ENCODE measurements around the gene MYO16.

The MYO16 gene

DNA sequence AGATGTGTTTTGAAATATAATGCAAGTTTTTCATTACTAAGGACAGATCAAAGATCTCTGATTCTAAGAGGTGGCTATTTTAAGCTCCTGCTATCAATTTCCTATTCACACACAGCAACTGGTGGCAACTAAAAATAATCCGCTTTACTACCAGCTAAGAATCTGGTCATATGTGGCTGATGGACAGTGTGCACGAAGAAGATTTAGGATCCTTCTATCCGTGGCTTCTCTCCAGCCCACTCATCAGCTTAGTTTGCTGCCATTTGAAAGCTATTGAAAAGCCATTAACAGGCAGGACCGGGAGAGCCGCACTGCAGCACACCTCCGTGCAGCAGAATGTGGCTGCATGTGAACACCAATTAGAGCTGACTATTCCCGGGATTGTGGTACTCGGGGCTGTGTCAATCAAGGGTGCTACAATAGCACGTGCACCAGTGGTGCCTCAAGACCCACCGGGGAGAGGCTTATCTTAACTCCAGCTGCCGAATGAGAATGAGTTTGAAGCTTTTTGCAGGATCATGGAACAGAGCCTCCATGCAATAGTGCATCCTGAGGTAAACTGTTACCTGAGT is at the start of gene MYO16:
MYO16 (plus strand) TSS at position 431 of the 572 bp plus-strand sequence. CDS start 234 bp downstream, outside the sequence.
- DNase-seq (ENCODE audit: low spot score) = no peak

DNA sequence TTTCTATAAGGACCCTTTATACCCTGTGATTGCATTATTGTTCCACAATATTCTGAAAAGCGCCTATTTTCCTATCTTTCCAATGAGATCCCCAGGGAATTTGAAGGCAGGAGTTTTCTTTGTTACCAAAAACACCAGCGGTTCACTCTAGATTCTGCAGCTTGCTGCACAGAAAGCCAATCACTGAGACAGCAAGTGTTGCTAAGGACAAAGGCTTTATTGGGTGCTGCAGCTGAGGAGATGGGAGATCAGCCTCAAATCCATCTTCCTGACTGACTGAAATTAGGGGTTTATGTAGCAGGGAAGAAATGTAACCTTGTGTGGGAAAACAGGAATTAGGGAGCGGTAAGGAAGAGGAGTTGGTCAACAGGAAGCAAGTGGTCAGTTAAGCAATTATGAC is 42.6 kb upstream of the MYO16 start:
- no peak for DNase-seq (ENCODE audit: low spot score)

DNA sequence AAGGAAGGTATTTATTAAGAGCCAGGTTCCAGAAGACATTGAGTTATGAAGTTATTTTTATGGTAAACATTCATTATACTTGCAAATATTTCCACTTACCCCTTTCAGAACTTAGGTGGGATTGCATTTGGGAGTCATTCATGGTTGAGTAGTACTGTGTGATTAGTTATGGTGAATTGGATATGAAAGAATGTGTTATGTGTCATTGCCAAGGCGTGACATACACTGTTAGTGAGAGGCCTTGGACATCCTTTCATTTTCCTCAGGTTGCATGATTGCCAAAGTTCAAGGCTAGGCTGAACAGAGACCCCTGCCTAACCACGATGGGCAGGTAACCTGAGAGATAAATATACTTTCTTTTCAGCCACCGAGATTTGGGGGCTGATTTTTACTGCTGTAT is 40.9 kb upstream of the MYO16 start:
- DNase-seq (ENCODE audit: low spot score) = no peak

DNA sequence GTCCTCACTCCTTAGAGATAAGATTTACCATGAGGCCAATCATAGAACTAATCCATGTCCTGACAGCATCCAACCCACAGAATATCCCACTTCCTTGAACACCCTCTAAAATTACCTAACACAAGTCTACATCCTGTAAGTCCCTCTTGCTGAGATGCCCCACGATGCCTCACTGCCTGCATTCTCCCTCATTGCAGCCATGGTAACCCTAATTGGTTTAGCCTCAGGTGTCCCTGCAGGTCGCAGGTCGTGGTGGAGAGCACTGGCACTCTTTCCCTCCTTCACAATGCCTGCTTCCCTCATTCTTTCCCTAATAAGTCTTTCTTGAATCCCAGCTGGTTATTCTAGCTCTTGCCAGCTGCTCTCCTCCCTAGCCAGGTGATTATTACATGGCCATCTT is 35.3 kb upstream of the MYO16 start:
- DNase-seq (ENCODE audit: low spot score) = no peak

DNA sequence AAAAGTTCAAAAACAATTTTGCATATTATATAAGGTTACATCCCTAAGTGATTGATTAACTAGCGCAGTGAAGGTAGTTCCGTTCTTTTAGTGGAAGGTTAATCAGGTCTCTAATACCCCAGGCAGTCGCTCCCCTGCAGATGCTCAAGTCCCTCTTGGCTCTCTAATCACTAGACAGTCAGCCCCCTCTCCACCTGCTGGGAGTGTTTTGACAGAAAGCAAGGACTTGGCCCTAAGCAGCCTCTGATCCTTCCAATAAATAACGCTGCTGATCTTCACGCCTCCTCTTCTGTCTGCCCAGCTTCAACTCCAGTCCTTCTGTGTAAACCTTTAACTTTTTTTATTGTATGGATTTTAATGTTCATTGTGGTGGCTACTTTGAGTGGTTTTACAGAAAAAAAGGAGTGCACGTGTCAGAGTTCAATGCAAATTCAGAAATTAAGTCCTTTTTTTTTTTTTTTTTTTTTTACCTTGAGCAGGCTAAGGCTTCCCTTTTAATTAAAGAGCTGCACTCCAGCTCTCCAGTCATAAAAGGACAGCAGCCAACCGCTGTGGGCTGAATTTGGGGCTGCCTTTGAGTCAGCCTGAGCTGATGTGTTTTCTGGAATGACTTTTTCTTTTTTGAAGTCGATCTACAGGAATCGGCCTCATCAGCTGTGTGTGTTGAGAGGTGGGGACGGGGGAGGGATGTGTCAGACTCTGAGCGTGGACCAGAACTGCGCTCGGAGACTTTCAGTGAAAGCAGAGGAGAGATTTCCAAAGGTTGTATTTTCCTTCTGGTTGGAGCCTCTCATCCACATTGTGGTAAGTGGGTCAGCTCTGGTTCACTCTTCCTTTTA is 33.8 kb upstream of the MYO16 start:
- no peak for DNase-seq (ENCODE audit: low spot score)

DNA sequence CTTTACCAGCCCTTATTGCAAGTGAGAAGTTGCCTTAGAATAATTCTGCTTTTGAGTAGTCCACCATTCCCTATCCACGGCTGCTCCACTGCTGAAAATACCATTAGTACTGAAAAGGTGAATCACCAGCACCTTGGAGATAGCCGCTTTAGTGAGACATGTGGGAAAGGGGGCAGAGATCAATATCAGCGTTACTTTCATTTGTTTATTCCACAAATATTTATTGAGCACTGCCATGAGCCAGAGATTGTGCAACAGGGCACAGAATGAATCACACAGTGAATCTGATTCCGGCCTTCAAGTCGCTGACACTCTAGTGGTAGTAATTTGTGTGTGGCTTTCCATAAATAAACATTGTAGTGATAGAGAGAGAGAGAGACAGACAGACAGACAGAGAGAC is 31.5 kb upstream of the MYO16 start:
- DNase-seq (ENCODE audit: low spot score) = no peak

DNA sequence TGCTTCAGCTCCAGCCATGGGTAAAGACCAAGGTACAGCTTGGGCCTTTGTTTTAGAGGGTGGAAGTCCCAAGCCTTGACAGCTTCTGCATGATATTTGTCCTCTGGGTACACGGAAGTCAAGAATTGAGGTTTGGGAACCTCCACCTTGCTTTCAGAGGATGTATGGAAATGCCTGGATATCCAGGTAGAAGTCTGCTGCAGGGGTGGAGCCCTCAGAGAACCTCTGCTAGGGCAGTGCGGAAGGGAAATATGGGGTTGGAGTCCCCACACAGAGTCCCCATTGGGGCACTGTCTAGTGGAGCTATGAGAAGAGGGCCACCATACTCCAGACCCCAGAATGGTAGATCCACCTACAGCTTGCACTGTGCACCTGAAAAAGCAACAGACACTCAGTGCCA is 23.0 kb upstream of the MYO16 start:
- DNase-seq (ENCODE audit: low spot score) = no peak

DNA sequence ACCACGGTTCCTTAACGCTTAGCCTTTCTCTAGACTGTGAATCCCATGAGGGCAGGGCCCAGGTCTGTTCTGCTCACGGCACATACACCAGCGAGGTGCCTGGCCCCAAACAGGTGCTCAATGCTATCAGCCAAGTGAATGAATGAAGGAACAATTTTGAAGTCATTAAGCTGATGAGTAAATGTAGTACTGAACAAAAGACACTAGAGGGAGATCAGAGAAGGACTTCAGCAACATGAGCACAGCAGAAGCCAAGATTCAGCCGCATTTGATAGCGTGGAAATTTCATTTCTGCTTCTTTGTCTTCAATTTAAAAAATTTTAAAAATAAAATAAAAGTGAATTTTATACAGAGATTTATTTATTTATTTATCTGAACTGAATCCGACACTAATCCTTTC is 20.1 kb upstream of the MYO16 start:
- no peak for DNase-seq (ENCODE audit: low spot score)

DNA sequence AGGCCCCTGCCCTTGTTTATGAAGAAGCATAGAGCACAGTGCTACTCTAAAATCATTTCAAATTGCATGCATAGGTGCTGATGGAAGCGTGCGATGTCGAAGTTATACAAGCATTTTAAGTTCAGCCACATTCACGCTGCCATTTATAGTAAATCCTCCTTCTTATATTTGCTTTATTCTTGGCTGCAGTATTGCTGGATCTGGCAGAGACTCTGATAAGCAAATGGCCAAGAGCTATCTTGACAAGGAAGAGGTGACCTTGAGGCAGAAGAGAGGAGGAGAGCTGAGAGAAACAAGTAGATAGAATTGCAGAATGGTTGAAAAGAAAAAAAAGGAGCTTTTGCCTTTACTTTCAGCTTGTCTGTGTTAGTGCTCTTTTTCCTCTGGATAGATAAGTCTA is 18.9 kb upstream of the MYO16 start:
- no peak for DNase-seq (ENCODE audit: low spot score)

DNA sequence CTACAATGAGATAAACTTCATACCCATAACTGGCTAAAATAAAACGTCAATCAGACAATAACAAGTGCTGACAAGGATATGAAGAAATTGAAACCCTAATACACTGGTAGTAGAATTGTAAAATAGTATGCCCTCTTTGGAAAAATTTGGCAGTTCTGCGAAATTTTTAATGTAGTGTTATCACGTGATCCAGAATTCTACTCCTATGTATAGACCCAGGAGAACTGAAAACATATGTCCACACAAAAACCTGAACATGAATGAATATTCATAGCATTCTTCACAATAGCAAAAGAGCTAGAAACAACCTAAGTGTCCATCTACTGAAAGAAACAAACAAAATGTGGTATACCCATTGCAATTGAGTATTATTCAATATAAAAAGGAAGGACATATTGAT is 14.2 kb upstream of the MYO16 start:
- DNase-seq (ENCODE audit: low spot score) = no peak

DNA sequence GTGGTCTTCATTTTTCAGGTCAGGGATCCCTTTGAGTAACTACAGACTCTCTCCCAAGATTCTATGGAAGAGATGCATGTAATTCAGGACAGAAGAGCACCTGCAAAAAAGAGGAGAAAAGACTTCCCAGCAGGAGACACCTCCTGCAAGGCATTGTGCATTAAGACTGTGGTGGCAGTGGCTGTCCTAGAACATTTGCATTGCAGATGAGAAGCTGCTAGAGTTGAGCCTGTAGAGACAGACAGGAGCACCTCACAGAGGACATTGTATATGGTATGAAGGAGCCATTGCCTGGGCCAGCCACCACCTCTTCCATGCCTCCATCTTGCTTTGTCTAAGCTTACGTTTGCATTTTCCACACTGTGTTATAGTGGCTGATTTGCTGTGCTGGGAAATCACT is 11.2 kb upstream of the MYO16 start:
- DNase-seq (ENCODE audit: low spot score) = no peak

DNA sequence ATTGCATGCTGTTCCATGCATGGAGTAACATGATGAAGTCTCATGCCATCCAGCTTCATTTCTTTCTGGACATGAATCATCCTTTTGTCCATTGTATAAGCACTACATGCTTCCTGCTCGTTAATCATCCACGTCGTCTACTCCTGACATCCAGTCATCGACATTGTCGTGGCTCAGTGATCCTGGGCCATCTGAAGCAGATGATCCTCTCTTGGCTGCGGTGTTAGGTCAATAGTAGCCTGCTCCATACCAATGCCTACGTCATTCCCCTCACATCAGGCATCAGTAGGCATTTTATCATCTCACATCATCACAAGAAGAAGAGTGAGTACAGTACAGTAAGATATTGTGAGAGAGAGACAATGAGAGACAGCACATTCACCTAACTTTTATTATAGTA is 7.9 kb upstream of the MYO16 start:
- no peak for DNase-seq (ENCODE audit: low spot score)

DNA sequence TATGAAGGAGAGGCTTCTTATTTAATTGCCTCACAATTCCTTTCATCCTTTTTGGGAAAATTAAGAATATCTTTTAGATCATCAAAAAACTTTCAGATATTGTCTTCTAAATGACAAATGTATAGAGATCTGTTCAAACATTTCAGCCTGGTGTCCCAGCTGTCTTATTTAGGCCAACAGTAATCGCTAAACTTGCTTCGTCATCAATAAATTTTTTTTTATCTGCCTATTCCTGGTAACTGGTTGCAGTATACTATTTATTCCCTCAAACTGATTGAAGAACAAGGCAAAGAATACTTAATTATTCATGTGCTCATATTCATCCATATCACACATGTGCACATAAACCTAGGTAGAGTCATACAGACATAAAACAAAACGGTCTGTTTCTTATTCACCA is 5.3 kb upstream of the MYO16 start:
- no peak for DNase-seq (ENCODE audit: low spot score)

DNA sequence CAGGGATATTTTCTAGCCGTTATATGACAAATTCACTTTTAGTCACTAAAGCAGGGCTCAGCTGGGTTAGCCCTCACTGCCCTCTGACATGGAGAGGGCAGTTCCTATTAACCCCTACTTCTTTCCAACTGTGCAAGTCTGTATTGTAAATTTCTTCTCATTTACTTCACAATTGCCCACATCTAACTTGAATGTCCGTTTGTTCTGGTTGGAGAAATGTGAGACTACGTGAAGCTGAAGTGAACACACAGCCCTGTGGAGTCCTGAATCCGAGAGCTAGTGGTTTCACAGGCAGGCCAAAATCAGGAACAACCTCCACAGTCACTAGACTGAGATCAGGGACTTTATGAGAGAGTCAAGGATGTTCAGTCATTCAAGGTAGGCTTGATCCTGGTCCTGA is 4.4 kb upstream of the MYO16 start:
- no peak for DNase-seq (ENCODE audit: low spot score)

DNA sequence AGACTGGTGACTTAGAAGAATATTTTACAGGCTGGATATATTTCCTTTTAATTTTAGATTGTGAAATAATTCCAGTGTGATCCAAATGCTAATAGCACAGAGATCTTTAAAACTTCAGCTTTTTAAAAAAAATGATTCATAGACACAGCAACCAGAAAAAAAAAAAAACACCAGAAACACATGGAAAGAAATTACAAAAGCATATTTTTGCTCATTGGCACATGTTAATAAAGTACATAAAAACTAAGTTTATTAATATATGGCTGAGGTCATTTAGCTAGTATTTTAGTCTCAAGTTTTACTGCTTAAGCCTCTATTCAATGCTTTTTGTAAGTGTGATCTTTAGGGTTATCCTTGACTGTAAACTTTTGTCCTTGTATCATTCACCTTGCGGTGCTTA is 577 bp downstream of the MYO16 start:
- DNase-seq (ENCODE audit: low spot score) = no peak

DNA sequence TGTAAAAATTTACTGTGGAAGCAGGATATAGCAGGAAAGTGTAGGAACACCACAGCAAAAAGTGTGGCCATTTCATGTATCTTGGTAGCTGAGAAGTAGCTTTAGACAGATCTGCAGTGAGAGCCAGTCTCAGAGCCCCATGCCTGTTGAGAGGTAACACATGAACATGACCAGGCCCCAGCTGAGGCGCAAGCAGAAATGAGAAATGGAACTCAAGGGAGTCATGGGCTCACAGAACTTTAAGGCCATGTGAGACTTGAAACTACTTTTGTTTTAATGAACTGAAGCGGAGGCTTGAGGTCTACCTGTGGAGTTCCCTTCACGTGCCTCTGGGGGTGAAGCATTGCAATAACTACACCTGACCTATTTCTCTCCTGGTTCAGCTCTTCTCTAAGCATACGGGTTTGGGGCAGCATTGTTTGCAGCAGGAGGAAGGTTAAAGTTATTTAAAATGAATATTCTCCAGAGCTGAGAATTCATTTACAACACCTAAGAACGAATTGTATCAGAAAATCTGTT is 3.3 kb downstream of the MYO16 start:
- DNase-seq (ENCODE audit: low spot score) = no peak

DNA sequence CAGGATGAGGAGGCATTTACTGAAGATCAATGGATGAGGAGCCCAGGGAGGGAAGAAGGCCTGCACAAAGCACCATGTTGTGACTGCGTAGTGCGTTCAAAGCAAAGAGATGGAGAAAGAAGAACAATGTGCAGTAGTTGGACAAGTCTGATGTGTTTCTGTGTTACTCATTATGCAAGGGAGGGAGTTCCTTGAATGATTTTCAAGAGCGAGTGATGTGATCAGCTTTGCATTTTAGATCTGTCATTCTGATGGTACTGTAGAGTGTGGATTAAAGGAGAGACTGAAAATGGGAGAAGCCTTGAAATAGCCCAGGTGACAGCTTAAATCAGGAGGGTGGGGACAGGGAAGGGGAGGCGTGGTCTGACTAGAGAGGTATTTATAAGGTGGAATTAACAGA is 9.5 kb downstream of the MYO16 start:
- DNase-seq (ENCODE audit: low spot score) = no peak

DNA sequence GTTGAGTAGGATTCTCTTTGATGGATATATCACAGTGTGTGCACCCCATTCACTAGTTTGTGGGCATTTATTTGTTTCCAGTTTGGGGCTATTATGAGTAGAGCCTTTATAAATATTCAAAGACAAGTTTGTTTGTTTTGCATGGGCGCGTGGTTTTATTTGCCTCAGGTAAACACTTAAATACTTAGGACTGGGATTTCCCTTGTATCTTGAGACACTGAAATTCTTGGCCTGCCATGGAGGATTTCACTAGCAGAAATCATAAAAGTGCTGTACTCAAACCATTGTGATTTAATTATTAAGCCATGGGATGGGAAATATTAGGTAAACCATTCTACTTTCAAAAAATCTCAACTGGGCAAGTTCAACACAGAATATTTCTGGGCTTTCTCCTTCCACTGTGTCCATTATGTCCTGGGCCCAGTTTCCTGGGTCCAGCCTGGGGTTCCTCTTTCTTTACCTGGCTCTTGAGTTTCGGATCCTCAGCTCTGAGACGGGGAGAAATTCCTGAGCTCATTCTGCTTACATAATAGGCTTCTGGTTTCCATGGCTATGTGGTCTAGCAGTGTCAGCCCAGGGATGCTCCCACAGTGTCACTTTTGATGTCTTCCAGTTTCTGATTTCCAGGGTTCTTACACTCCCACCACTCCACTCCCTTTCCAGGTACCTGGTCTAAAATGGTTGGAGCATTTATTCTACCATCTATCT is 14.4 kb downstream of the MYO16 start:
- no peak for DNase-seq (ENCODE audit: low spot score)

DNA sequence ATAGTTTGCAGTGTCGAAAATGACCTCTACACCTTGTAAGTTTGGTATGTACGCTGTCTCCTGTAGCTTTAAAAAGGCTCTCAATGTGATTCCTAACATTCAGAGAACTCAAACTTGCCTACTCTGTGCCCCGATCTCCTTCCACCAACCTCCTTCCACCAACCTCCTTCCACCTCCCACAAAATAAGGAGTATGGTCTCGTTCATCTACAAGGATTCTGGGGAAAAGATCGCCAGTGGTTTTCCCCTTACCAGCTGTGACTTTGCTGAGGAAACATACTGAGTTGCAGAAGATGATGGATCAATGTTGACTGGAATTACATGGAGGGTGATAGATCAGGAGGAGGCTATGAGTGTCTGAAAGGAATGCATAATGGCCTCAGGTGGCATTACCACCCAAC is 16.0 kb downstream of the MYO16 start:
- no peak for DNase-seq (ENCODE audit: low spot score)

DNA sequence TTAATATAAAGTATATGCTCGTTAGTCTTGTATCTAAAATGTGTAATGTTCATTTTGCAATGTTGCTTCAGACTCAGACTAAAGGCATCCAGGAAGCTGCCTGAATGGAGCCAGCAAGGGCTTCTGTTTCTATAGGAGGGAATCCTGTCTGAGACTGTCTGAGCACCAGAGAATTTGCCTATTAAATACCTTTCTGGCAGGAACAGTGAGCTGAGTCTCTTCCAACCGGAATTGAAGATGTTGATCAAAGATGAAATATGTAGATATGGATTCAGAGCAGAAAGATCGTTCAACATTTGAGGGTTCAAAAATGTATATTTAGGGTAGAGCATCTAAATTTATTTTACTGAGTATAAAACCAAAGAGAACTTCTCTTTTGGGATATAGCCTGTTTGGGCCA is 20.9 kb downstream of the MYO16 start:
- no peak for DNase-seq (ENCODE audit: low spot score)

DNA sequence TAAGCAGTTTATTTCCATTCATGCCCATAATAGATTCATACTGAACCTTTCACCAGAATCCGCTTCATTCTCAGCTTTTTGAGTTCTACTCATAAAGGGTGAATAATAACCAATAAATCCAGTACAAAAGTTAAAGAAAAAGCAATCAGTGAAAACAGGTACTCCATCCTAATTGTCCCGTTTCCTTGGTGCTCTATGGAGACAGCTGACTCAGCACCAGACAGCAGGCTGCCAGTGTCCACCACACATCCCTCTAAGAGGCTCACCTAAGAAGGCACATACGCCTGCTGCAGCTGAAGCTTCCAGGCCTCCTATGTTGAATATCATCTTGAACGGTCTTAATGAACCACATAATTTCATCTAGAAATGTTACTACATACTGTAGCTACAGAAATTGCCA is 27.3 kb downstream of the MYO16 start:
- no peak for DNase-seq (ENCODE audit: low spot score)

DNA sequence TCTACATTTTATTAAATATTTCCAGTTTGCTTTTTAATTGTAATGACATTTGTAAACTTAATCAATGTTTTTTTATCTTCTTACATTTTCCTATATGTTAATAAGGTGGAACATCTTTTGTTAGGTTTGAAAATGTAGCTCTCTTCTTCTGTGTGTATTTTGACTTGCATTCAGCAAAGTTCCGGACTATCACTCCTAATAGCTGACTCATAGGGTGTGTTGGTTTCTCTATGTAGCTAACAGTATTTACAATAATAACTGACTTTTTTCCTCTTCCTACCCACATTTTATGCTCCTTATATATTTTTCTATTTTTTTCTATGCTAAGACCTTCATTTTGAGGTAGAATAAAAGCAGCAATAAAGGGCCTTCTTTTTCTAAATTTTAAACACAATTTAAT is 28.1 kb downstream of the MYO16 start:
- no peak for DNase-seq (ENCODE audit: low spot score)

DNA sequence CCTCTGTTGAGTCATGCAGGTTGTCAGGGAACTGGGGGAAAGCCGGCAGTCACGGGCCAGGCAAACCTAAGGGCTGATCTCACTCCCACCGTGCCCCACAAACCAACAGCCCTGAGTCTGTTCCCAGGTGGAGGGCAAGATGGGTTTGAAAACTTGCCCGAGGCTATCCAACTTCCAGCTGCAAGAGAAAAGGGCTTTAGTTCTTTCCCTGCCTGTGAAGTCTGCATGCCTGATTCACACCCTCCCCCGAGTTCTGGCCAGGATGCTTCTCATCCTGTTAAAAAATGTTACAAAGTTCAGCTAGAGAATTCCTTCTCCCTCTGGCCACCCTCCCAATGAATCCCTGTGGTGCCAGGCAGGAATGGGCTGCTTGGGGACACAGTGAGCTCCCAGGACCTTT is 33.1 kb downstream of the MYO16 start:
- no peak for DNase-seq (ENCODE audit: low spot score)

Measured in left forelimb (tissue), 1 donor.